GM19328 (cell line): Measurements from ENCODE around the gene RETREG1.
"Not testable (repeated sequence)": the region's sequence is repeated elsewhere in the genome, so short reads cannot be mapped to it uniquely, and the experiment has no call there.

Experiments
- ATAC-seq: cut with Tn5 transposase; IDR thresholded peaks from one replicate; pipeline ENCODE4 v1.9.1; 2021; ENCODE audit warnings: mild to moderate bottlenecking, moderate library complexity; ENCODE audit not compliant: unreplicated experiment

RETREG1 gene

GRCh38 chr5:16617274-16617968 is 624 bp upstream of the RETREG1 start:
- ATAC-seq: no peak

DNA sequence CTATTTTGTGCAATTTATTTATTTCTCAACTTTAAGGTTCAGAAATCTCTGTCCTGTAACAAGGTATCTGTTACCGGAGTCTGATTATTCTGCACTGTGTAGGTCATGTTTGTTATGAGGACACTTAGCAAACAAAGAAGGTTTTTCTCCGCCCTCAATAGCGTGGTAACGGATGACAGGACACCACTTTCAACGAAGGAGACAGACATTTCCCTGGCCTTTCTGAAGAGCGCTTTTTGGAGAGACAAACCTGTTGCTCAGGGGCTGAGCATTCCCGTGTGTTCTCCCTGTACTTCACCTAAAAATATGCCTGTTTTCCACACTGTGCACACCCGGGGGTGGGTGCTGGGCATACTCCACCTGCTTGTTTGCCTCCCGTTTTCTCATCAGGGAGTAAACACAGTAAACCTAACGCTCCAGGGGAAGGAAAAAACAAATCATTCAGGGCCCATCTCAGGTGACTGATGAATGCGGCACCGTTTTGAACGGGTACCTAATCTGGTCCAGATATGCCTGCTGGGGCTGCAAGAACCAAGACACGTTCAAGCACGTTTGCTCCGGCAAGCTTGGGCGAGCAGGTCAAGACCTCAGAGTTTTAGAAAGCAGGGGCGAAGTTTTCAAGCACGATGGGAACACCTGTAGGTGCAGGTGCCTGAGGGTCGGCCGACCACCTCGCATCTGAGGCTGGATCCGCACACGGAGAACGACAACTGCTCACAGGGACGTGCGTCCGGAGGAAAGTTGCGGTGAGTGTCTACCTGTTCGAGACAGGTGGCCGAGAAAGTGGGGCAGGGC is 859 bp downstream of the RETREG1 start:
- no peak for ATAC-seq

DNA sequence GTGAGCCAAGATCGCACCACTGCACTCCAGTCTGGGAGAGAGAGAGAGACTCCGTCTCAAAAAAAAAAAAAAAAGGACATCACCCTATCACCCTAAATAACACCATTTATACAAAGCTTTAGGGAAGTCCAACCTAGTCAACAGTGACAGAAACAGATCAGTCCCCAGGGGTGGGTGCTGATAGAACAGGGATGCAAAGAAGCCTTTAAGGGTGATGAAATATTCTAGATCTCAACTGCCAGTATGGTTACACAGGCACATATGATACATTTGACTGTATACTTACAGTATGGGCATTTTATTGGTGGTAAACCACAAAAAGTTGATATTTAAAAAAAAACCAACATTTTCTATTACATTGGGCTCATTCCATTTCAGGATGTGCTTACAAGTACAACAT is 4.8 kb downstream of the RETREG1 start:
- no peak for ATAC-seq

GRCh38 chr5:16610896-16611295 is 5.9 kb downstream of the RETREG1 start:
- ATAC-seq: not testable (repeated sequence)

GRCh38 chr5:16609412-16609811 is 7.4 kb downstream of the RETREG1 start:
- no peak for ATAC-seq

GRCh38 chr5:16606628-16607027 is 10.2 kb downstream of the RETREG1 start:
- ATAC-seq: no peak

GRCh38 chr5:16603701-16604100 is 13.1 kb downstream of the RETREG1 start:
- no peak for ATAC-seq

DNA sequence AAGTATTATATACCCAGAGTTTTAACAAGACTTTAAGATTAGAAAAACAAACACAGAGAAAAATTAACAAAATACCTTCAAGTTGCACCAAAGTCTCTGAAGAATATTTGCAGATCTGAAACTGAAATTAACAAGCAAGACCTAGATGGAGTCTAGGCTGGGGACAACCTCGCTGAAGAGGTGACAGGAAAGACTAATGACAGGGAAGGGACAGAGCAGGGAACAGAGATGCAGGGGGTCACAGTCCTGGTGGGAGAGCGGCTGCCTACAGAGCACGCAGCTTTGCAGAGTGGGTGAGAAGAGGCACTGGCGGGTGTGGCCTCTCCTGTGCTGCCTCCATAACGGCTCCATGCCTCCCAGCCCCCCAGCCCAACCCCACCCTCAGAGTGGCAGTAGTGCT is 13.5 kb downstream of the RETREG1 start:
- ATAC-seq: no peak

GRCh38 chr5:16602182-16602581 is 14.6 kb downstream of the RETREG1 start:
- ATAC-seq: no peak

GRCh38 chr5:16600946-16601345 is 15.9 kb downstream of the RETREG1 start:
- no peak for ATAC-seq

- ATAC-seq: no peak
These were observed 16.4 kb downstream of the RETREG1 start for GRCh38 chr5:16600397-16600796.

DNA sequence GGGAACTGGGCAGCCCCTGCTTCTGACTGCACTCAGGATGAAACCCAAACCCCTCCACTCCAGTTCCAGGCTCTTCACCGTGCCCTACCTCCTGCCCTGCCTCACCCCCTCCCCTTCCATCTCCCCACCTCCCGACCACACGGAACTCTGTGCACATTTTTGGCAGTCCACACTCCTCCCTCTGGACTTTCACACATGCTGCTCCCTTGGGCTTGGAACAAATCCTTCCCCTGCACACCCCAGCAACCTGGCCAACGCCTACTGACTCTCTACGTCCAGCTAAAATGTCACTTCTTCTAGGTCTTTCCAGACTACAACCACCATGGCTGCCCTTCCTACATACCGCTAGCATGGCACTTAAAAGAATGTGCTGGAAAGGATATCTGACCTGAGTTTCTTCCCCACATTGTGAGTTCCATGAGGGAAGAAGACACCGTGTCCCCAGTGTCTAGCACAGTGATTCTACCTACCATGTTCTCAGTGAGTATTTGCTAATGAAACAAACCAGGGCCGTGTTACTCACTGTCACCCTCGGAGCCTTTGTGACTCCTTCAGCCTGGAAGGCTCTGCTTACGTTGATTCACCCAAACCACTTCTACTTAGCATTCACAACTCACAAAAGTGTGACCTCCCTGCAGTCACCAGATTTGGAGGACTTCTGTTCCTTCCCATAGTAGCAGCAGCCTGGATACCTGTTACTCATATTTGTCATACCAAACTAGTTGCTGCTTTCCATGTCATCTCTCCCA is 18.7 kb downstream of the RETREG1 start:
- no peak for ATAC-seq

DNA sequence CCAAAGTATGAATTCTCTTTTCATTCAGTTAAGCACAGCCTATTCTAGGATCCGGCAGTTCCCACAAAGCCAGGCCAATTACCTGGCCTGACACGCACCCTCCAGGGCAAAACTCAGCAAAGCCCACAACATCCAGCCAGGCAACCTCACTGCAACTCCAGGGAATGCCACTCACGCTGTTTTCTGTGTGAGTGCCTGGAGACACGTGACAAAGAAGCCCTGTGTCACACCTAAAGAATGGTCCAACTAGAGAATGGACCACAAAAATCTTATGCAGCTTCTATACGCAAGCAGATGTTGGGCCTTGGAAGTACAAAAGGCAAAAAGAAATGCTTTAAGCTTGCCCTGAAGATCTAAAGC is 20.2 kb downstream of the RETREG1 start:
- no peak for ATAC-seq

DNA sequence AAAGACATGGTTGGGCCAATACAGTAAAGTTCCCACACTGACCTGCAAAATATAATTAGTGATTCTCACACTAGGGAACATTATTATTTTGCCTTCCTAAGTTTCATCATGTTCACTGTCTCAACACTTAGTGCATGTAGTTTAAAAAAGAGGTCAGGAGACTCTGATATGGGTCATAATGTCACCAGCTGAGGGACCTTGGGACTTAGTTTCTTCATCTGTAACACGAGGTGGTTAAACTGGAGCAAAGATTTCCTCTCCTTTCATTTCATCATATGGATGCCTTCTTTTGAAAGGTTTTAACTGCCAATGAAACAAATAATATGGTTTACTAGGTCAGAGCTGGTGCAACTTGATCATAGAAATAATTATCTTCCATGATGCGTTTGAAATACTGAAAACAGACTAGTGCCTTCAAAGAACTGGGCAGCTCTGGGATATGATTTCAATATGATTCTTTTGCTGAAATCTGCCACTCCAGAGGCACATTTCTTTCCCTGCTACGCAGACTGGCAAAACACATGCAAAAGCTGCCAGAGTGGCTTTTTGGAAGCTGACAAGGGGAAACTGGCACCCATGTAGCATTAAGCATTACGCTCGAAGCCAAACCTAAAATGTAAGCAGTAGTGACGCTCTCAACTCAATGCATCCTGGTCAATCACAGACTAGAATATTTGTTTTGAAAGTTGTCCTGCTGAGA is 20.8 kb downstream of the RETREG1 start:
- no peak for ATAC-seq

DNA sequence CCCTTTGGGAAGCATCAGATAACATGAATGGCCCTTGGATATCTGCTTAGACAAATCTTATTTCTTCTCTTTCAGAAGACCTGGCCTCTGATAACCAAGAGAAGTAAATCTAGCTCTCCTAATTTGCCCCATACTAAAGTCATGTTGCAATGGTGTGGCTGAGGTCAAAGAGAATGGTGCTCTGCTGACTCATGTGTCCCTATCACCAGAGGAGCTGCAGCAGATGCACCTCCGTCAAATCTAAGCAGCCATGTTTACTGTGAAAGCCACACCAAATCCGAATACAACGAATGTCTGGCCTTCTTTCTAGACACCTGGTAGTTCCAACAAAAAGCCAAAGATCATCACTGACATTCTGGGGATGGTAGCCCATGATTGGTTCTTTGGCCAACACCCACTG is 23.2 kb downstream of the RETREG1 start:
- ATAC-seq: no peak

- no peak for ATAC-seq
These were observed 23.8 kb downstream of the RETREG1 start for GRCh38 chr5:16593013-16593412.

DNA sequence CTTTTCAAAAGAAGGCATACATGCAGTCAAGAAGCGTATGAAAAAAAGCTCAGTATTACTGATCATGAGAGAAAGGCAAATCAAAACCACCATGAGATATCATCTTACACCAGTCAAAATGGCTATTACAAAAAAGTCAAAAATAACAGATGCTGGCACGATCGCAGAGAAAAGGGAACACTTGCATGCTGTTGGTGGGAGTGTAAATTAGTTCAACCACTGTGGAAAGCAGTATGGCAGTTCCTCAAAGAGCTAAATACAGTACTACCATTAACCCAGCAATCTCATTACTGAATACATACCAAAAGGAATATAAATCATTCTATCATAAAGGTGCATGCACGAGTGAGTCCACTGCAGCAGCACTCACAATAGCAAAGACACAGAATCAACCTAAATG is 24.5 kb downstream of the RETREG1 start:
- no peak for ATAC-seq

DNA sequence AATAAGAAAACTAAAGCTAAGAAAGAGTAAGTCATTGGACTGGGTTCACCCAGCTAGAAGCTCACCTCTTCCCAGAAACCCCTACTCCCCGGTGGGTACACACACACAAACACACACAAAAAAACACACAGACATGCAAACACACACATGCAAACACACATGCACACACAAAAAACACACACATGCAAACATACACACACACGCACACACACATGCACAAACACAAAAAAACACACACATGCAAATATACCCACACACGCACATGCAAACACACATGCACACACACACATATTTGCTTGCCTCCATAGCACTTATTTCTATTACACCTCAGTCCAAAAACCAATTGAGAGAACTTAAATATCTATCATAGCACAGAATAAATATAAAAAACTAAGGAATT is 26.1 kb downstream of the RETREG1 start:
- no peak for ATAC-seq

DNA sequence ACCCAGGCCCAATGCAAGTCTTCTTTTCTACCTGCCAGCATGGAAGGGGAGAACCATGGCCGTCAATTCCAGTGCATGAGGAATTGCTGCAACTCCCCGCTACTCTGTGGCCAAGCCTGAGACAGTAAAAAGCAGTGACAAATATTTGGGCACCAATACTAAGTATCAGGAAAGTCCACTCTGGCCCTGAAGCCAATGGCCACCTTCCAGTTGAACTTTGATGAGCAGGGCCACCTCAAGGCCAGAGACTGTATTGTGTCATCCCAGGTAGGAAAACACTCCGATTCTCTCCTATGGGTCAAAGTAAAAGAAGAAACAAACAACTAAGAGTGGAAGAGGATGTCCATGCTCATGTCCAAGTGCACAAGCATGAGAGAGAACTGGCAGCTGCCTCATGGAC is 27.1 kb downstream of the RETREG1 start:
- no peak for ATAC-seq

- ATAC-seq: no peak
These were observed 28.2 kb downstream of the RETREG1 start for GRCh38 chr5:16588434-16589214.
